ENCODE measurements around the gene DDO. TPM values are rescaled to one million over a fixed set of nuclear protein-coding genes. Genes with fewer than 3 reads are reported as not detected.

DDO gene
- total RNA-seq, 2 experiments from 2014 or later, result not detected

DNA sequence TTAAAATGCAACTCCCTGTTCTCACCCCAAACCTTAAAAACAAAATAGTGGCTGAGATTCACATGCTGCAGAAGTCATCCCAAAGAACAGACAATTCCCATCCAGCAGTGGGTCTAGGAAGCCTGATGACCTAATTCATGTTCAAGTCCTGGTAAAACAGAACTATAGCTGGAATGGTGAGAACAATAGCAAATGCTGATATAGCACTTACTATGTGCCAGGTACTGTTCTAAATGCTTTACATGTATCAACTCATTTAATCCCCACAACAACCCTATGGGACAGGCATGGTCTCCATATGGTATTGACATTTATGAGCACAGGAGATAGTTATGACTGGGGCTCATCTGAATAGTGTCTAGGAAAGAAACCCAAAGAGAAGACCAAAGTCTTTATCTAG, 5.6 kb downstream of the DDO start:
- Histone ChIP-seq H3K79me2 (ENCODE audit: insufficient read depth, low read depth, low read length) (no peaks in the 10 kb centered on the region), H3K9me3 (ENCODE audit: low read length) (no peaks in the 10 kb centered on the region), H3K4me3 (ENCODE audit: low read depth, low read length, poor library complexity, severe bottlenecking) (no peak overlapping the region), H3K27ac (ENCODE audit: low read depth, low read length, poor library complexity, severe bottlenecking) (no peak overlapping the region), H3K4me2 (ENCODE audit: low read length) (no peak overlapping the region), H2AFZ (ENCODE audit: low read length) (no peak overlapping the region), H4K20me1 (ENCODE audit: insufficient read depth, low read length) (no peaks in the 10 kb centered on the region), H3K36me3 (ENCODE audit: insufficient read depth, low read length) (no peaks in the 10 kb centered on the region), H3K9me2 (ENCODE audit: insufficient read depth, low read length) (no peaks in the 10 kb centered on the region), H3K4me1 (ENCODE audit: insufficient read depth, low read length, poor library complexity, severe bottlenecking) (no peaks in the 10 kb centered on the region)
- ChIA-PET CTCF (ENCODE audit: unreplicated experiment) (no interaction called here), POLR2A (no interaction called here)
- no TSS peak for BruUV-seq (replicated peaks)
- intact Hi-C loops (cut with micrococcal nuclease; ENCODE audit: unreplicated experiment), result no loop called here
- TF ChIP-seq, protein P1, sequence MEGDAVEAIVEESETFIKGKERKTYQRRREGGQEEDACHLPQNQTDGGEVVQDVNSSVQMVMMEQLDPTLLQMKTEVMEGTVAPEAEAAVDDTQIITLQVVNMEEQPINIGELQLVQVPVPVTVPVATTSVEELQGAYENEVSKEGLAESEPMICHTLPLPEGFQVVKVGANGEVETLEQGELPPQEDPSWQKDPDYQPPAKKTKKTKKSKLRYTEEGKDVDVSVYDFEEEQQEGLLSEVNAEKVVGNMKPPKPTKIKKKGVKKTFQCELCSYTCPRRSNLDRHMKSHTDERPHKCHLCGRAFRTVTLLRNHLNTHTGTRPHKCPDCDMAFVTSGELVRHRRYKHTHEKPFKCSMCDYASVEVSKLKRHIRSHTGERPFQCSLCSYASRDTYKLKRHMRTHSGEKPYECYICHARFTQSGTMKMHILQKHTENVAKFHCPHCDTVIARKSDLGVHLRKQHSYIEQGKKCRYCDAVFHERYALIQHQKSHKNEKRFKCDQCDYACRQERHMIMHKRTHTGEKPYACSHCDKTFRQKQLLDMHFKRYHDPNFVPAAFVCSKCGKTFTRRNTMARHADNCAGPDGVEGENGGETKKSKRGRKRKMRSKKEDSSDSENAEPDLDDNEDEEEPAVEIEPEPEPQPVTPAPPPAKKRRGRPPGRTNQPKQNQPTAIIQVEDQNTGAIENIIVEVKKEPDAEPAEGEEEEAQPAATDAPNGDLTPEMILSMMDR (conservative IDR thresholded peaks at IDR 0.05; ENCODE audit: low read length), result no peak
- TF ChIP-seq EZH2phosphoT487 (IDR thresholded peaks at IDR 0.05; ENCODE audit: borderline replicate concordance, low read depth, low read length), result no peak
- DNase-seq (ENCODE audit: low spot score), result no peak

DNA sequence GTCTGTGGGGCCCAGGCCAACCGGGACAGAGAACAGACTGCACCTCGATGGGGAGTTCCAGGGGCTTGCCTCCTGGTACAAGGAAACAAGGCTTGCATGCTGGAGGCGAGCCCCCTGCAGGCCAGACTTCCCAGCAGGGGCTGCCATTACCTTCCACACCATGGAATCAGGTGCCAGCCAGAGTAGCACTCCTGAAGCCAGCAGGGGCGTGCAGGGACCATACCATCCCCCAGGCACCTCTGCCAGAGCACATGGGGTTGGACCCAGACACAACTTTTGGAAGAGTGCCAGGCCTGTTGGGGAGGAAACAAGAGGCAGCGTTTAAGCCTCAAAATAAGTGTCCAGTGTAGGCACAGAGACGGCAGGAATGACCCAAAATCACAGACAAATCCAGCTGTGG, 6.5 kb downstream of the DDO start:
- Histone ChIP-seq H3K79me2 (ENCODE audit: insufficient read depth, low read depth, low read length) (no peaks in the 10 kb centered on the region), H3K4me1 (ENCODE audit: insufficient read depth, low read length, poor library complexity, severe bottlenecking) (no peaks in the 10 kb centered on the region), H3K9me2 (ENCODE audit: insufficient read depth, low read length) (no peaks in the 10 kb centered on the region), H2AFZ (ENCODE audit: low read length) (no peak overlapping the region), H3K9me3 (ENCODE audit: low read length) (no peaks in the 10 kb centered on the region), H3K4me3 (ENCODE audit: low read depth, low read length, poor library complexity, severe bottlenecking) (no peak overlapping the region), H4K20me1 (ENCODE audit: insufficient read depth, low read length) (no peaks in the 10 kb centered on the region), H3K36me3 (ENCODE audit: insufficient read depth, low read length) (no peaks in the 10 kb centered on the region), H3K4me2 (ENCODE audit: low read length) (no peak overlapping the region), H3K27ac (ENCODE audit: low read depth, low read length, poor library complexity, severe bottlenecking) (no peak overlapping the region)
- TF ChIP-seq, protein P1 (conservative IDR thresholded peaks at IDR 0.05; ENCODE audit: low read length), result 0 out of 2 replicates have a peak, but pooled peaks have one; percentile 17
- TF ChIP-seq EZH2phosphoT487 (IDR thresholded peaks at IDR 0.05; ENCODE audit: borderline replicate concordance, low read depth, low read length), result no peak
- intact Hi-C loops (cut with micrococcal nuclease; ENCODE audit: unreplicated experiment), result no loop called here
- CTCF ChIA-PET (ENCODE audit: unreplicated experiment), result no interaction called here
- BruUV-seq (replicated peaks), result no TSS peak
- no peak for DNase-seq (ENCODE audit: low spot score)
- POLR2A ChIA-PET, result no interaction called here

DNA sequence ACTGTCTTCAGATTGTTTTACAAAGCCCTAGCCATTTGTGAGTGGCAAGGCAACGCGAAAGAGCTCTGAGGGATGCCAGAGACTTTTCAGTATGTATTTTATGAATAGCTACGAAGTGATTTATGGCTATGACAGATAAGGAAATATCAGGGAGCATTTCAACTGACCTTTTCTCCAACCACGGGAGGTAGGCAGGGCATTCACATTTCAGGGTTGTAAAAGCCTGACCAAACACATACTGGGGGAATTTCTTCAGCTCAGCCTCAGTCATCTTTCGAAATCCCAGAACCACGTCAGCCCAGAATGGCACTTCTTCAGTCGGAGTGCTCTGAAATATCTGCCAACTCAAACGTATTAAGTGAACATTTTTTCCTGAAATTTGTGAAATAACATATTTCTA, 10.8 kb downstream of the DDO start:
- intact Hi-C loops (cut with micrococcal nuclease; ENCODE audit: unreplicated experiment), result no loop called here
- H3K36me3 ChIP-seq (ENCODE audit: insufficient read depth, low read length), result no peaks in the 10 kb centered on the region
- no peaks in the 10 kb centered on the region for H3K4me1 ChIP-seq (ENCODE audit: insufficient read depth, low read length, poor library complexity, severe bottlenecking)
- H4K20me1 ChIP-seq (ENCODE audit: insufficient read depth, low read length), result no peaks in the 10 kb centered on the region
- H3K4me3 ChIP-seq (ENCODE audit: low read depth, low read length, poor library complexity, severe bottlenecking), result no peak overlapping the region
- no TSS peak for BruUV-seq (replicated peaks)
- ChIA-PET CTCF (ENCODE audit: unreplicated experiment) (no interaction called here), POLR2A (interaction anchor here (1.1 kb wide), 1 partner anchor 28 kb away, joined by 3 read pairs; no protein-coding TSS in a partner anchor)
- H3K9me3 ChIP-seq (ENCODE audit: low read length), result no peaks in the 10 kb centered on the region
- no peaks in the 10 kb centered on the region for H3K79me2 ChIP-seq (ENCODE audit: insufficient read depth, low read depth, low read length)
- no peak overlapping the region for H3K4me2 ChIP-seq (ENCODE audit: low read length)
- H2AFZ ChIP-seq (ENCODE audit: low read length), result no peak overlapping the region
- no peak for TF ChIP-seq EZH2phosphoT487 (IDR thresholded peaks at IDR 0.05; ENCODE audit: borderline replicate concordance, low read depth, low read length)
- no peak for DNase-seq (ENCODE audit: low spot score)
- H3K27ac ChIP-seq (ENCODE audit: low read depth, low read length, poor library complexity, severe bottlenecking), result no peak overlapping the region
- H3K9me2 ChIP-seq (ENCODE audit: insufficient read depth, low read length), result no peaks in the 10 kb centered on the region
